Measurements from ENCODE around the gene ALMS1.
"Not testable (repeated sequence)": the region's sequence is repeated elsewhere in the genome, so short reads cannot be mapped to it uniquely, and the experiment has no call there.

The ALMS1 gene

GRCh38 chr2:73610111-73610510 is 224.5 kb downstream of the ALMS1 start:
- Mint-ChIP-seq H3K27ac (no peak overlapping the region), H3K9me3 (no peaks in the 10 kb centered on the region), H3K27me3 (no peaks in the 10 kb centered on the region), H3K4me1 (peaks cover 40% of the 10 kb centered on the region), H3K4me3 (no peak overlapping the region)
- DNase-seq (no peak), ATAC-seq (no peak)

- H3K4me1 Mint-ChIP-seq, result peaks cover 41% of the 10 kb centered on the region
- no peak overlapping the region for H3K27ac Mint-ChIP-seq
- DNase-seq (no peak), ATAC-seq (no peak)
- no peaks in the 10 kb centered on the region for H3K9me3 Mint-ChIP-seq
- no peaks in the 10 kb centered on the region for H3K27me3 Mint-ChIP-seq
- H3K4me3 Mint-ChIP-seq, result no peak overlapping the region
Observed at GRCh38 chr2:73611193-73611592, 225.6 kb downstream of the ALMS1 start.

GRCh38 chr2:73611867-73612266 is 226.2 kb downstream of the ALMS1 start:
- no peak for DNase-seq

GRCh38 chr2:73614105-73614504 is 228.5 kb downstream of the ALMS1 start:
- Mint-ChIP-seq H3K4me3 (no peak overlapping the region), H3K9me3 (no peaks in the 10 kb centered on the region), H3K27me3 (peaks cover 9% of the 10 kb centered on the region), H3K4me1 (peaks cover 41% of the 10 kb centered on the region), H3K27ac (no peak overlapping the region)
- peak in 1 of 2 donors; percentile 57 for DNase-seq
- peak; percentile 95 for ATAC-seq

More at GRCh38 chr2:73611867-73612266, 226.2 kb downstream of the ALMS1 start:
- ATAC-seq, result no peak
- Mint-ChIP-seq H3K4me1 (peaks cover 41% of the 10 kb centered on the region), H3K27ac (no peak overlapping the region), H3K9me3 (no peaks in the 10 kb centered on the region), H3K4me3 (no peak overlapping the region), H3K27me3 (peaks cover 4% of the 10 kb centered on the region)

GRCh38 chr2:73614997-73615396 is 229.4 kb downstream of the ALMS1 start:
- Mint-ChIP-seq H3K27ac (no peak overlapping the region), H3K4me1 (peaks cover 39% of the 10 kb centered on the region), H3K27me3 (peaks cover 9% of the 10 kb centered on the region), H3K9me3 (no peaks in the 10 kb centered on the region), H3K4me3 (no peak overlapping the region)
- ATAC-seq (no peak), DNase-seq (no peak)

- DNase-seq, H3K27ac Mint-ChIP-seq, H3K4me1 Mint-ChIP-seq, H3K9me3 Mint-ChIP-seq, ATAC-seq, H3K4me3 Mint-ChIP-seq: not testable (repeated sequence)
- peaks cover 26% of the 10 kb centered on the region for H3K27me3 Mint-ChIP-seq
Observed at GRCh38 chr2:73619925-73620324, 234.3 kb downstream of the ALMS1 start.

- peak; percentile 53 for ATAC-seq
- H3K4me1 Mint-ChIP-seq, result peaks cover 13% of the 10 kb centered on the region
- peaks cover 17% of the 10 kb centered on the region for H3K27me3 Mint-ChIP-seq
- H3K4me3 Mint-ChIP-seq, H3K27ac Mint-ChIP-seq, DNase-seq: not testable (repeated sequence)
- peaks cover 6 to 21% of the 10 kb centered on the region in 2 donors for H3K9me3 Mint-ChIP-seq
Observed at GRCh38 chr2:73624036-73624435, 238.4 kb downstream of the ALMS1 start.

- H3K27ac Mint-ChIP-seq, DNase-seq, H3K4me3 Mint-ChIP-seq, ATAC-seq: not testable (repeated sequence)
- Mint-ChIP-seq H3K27me3 (peaks cover 17% of the 10 kb centered on the region), H3K9me3 (peaks cover 8 to 21% of the 10 kb centered on the region in 2 donors), H3K4me1 (peaks cover 13% of the 10 kb centered on the region)
Observed at GRCh38 chr2:73624625-73625024, 239.0 kb downstream of the ALMS1 start.

GRCh38 chr2:73626237-73626636 is 240.6 kb downstream of the ALMS1 start:
- not testable (repeated sequence) for H3K27ac Mint-ChIP-seq, H3K4me3 Mint-ChIP-seq, DNase-seq, ATAC-seq
- peaks cover 13% of the 10 kb centered on the region for H3K4me1 Mint-ChIP-seq
- H3K27me3 Mint-ChIP-seq, result peaks cover 15% of the 10 kb centered on the region
- peaks cover 11 to 19% of the 10 kb centered on the region in 2 donors for H3K9me3 Mint-ChIP-seq

GRCh38 chr2:73628493-73628892 is 242.9 kb downstream of the ALMS1 start:
- not testable (repeated sequence) for H3K27me3 Mint-ChIP-seq, H3K27ac Mint-ChIP-seq, DNase-seq, H3K4me3 Mint-ChIP-seq
- Mint-ChIP-seq H3K9me3 (peaks cover 11 to 15% of the 10 kb centered on the region in 2 donors), H3K4me1 (peaks cover 13% of the 10 kb centered on the region)
- ATAC-seq, result peak; percentile 83

- DNase-seq, result not testable (repeated sequence)
Observed at GRCh38 chr2:73630662-73631266, 245.1 kb downstream of the ALMS1 start.

GRCh38 chr2:73636977-73637376 is 251.3 kb downstream of the ALMS1 start:
- H3K4me1 Mint-ChIP-seq, result not testable (repeated sequence)
- peaks cover 8 to 24% of the 10 kb centered on the region in 2 donors for H3K9me3 Mint-ChIP-seq

More at GRCh38 chr2:73630662-73631266, 245.1 kb downstream of the ALMS1 start:
- not testable (repeated sequence) for H3K27me3 Mint-ChIP-seq, H3K27ac Mint-ChIP-seq, H3K4me3 Mint-ChIP-seq
- H3K4me1 Mint-ChIP-seq, result peaks cover 13% of the 10 kb centered on the region
- ATAC-seq, result peak; percentile 87
- peaks cover 11 to 15% of the 10 kb centered on the region in 2 donors for H3K9me3 Mint-ChIP-seq

GRCh38 chr2:73638429-73638828 is 252.8 kb downstream of the ALMS1 start:
- Mint-ChIP-seq H3K4me1 (no peaks in the 10 kb centered on the region), H3K9me3 (peaks cover 8 to 24% of the 10 kb centered on the region in 2 donors), H3K27ac (no peak overlapping the region), H3K27me3 (peaks cover 16% of the 10 kb centered on the region), H3K4me3 (no peak overlapping the region)
- ATAC-seq (no peak), DNase-seq (no peak)

More at GRCh38 chr2:73636977-73637376, 251.3 kb downstream of the ALMS1 start:
- not testable (repeated sequence) for ATAC-seq, H3K4me3 Mint-ChIP-seq, H3K27ac Mint-ChIP-seq, DNase-seq
- peaks cover 14% of the 10 kb centered on the region for H3K27me3 Mint-ChIP-seq

GRCh38 chr2:73640511-73640911 is 254.9 kb downstream of the ALMS1 start:
- Mint-ChIP-seq H3K27me3 (peaks cover 34% of the 10 kb centered on the region), H3K9me3 (peaks cover 8 to 24% of the 10 kb centered on the region in 2 donors), H3K4me3 (no peak overlapping the region), H3K4me1 (no peaks in the 10 kb centered on the region), H3K27ac (no peak overlapping the region)
- ATAC-seq, result no peak
- no peak for DNase-seq

GRCh38 chr2:73640946-73641766 is 255.5 kb downstream of the ALMS1 start:
- no peak for DNase-seq
- peaks cover 34% of the 10 kb centered on the region for H3K27me3 Mint-ChIP-seq
- no peaks in the 10 kb centered on the region for H3K4me1 Mint-ChIP-seq
- peaks cover 8 to 24% of the 10 kb centered on the region in 2 donors for H3K9me3 Mint-ChIP-seq
- no peak overlapping the region for H3K4me3 Mint-ChIP-seq
- ATAC-seq, result no peak
- peak overlapping the region in 1 of 2 donors; percentile 36 for H3K27ac Mint-ChIP-seq

- no peak overlapping the region for H3K4me3 Mint-ChIP-seq
- H3K4me1 Mint-ChIP-seq, result no peaks in the 10 kb centered on the region
- DNase-seq, result no peak
- no peak overlapping the region for H3K27ac Mint-ChIP-seq
- ATAC-seq, result no peak
- H3K9me3 Mint-ChIP-seq, result peaks cover 8 to 24% of the 10 kb centered on the region in 2 donors
- H3K27me3 Mint-ChIP-seq, result peaks cover 34% of the 10 kb centered on the region
Observed at GRCh38 chr2:73641767-73642062, 256.1 kb downstream of the ALMS1 start.

All from stimulated activated naive CD8-positive, alpha-beta T cell treated with anti-CD3 and anti-CD28 coated beads, Interleukin-15, amount 100 ng/mL, for 72 hours (primary cell).